Epidermal melanocyte (primary cell): Measurements from ENCODE around the gene POP5.
"Not testable (repeated sequence)": the region's sequence is repeated elsewhere in the genome, so short reads cannot be mapped to it uniquely, and the experiment has no call there.

Experiments
- DNase-seq: peaks from one replicate; pipeline ENCODE4 v3.0.0; 2011; ENCODE audit warnings: low spot score; ENCODE audit not compliant: insufficient read length

Gene POP5

GRCh38 chr12:120580787-120581723 lies at the start of gene POP5:
TSS of gene POP5 (minus strand) at chr12:120581402. CDS start at chr12:120581362, 40 bp downstream.
- peak; percentile 87 for DNase-seq

- DNase-seq, result no peak
Measured at GRCh38 chr12:120630104-120630892, 49.1 kb upstream of the POP5 start.

GRCh38 chr12:120628919-120629318 lies 47.7 kb upstream of the POP5 start:
- DNase-seq, result no peak

- no peak for DNase-seq
Measured at GRCh38 chr12:120625557-120626419, 44.6 kb upstream of the POP5 start.

- no peak for DNase-seq
Measured at GRCh38 chr12:120620624-120621023, 39.4 kb upstream of the POP5 start.

- no peak for DNase-seq
Measured at GRCh38 chr12:120618954-120619615, 37.9 kb upstream of the POP5 start.

- DNase-seq, result not testable (repeated sequence)
Measured at GRCh38 chr12:120617767-120618166, 36.6 kb upstream of the POP5 start.

GRCh38 chr12:120617193-120617592 lies 36.0 kb upstream of the POP5 start:
- not testable (repeated sequence) for DNase-seq

- no peak for DNase-seq
Measured at GRCh38 chr12:120614848-120615247, 33.6 kb upstream of the POP5 start.

GRCh38 chr12:120611534-120611933 lies 30.3 kb upstream of the POP5 start:
- not testable (repeated sequence) for DNase-seq

GRCh38 chr12:120610560-120610959 lies 29.4 kb upstream of the POP5 start:
- no peak for DNase-seq

GRCh38 chr12:120602416-120602815 lies 21.2 kb upstream of the POP5 start:
- DNase-seq, result not testable (repeated sequence)

GRCh38 chr12:120599672-120600552 lies 18.7 kb upstream of the POP5 start:
- no peak for DNase-seq

- no peak for DNase-seq
Measured at GRCh38 chr12:120598674-120599463, 17.7 kb upstream of the POP5 start.

- no peak for DNase-seq
Measured at GRCh38 chr12:120597861-120598260, 16.7 kb upstream of the POP5 start.

GRCh38 chr12:120596901-120597300 lies 15.7 kb upstream of the POP5 start:
- DNase-seq, result no peak

- no peak for DNase-seq
Measured at GRCh38 chr12:120592121-120593049, 11.2 kb upstream of the POP5 start.
